Esophagus squamous epithelium (tissue), 4 donors: ENCODE results near the gene RNF212.

Experiments
- POLR2A ChIP-seq, 4 donors: fragments of 450-650 bp; IDR thresholded peaks; one replicate each; pipeline ENCODE4 v1.6.1; 2017; ENCODE audit warnings: antibody characterized with exemption in 4 of 4, mild to moderate bottlenecking in 4 of 4, moderate library complexity in 3 of 4
- TF ChIP-seq, protein P1 (sequence below), 6 experiments: fragments of 450-650 bp in 4 of 6; fragments of 200-600 bp in 2 of 6; sonication (generic) in 2 of 6; IDR thresholded peaks; one replicate each; pipeline ENCODE4 v1.5.1; 2016 to 2019; ENCODE audit warnings: antibody characterized with exemption in 6 of 6, mild to moderate bottlenecking in 4 of 6, moderate library complexity in 4 of 6

DNA sequence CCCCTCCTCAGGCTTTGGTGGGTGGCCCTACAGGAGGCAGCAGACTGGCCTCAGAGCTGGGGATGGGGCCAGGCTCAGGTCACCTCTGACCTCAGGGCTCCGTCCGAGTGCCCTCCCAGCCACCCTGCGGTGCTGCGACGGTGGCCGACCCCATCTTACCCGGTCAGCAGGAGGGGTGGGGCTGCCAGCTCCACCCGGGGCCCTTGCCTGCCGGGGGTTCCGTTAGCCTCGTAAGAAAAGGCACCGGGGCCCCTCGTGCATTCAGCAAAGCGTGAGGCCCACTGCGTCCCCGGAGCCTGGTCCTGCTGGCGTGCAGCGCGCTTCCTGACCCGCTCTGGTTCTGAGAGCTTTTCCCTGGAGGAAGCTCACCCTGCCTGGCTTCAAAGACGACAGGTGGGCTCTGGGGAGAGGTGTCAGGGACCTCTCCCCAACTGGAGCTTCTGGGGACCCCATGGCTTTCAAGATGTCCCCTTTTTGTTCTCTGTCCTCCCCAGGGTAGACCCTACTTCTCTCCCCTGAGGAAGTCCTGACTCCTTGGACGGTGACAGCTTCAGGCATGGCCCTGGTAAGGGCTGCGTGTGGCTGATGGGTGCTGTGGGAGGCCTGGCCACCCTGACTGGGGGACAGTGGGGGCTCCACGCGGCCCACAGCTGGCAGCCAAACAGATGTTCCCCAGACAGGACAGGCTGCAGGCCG, 86.0 kb downstream of the RNF212 start:
- TF ChIP-seq, protein P1, sequence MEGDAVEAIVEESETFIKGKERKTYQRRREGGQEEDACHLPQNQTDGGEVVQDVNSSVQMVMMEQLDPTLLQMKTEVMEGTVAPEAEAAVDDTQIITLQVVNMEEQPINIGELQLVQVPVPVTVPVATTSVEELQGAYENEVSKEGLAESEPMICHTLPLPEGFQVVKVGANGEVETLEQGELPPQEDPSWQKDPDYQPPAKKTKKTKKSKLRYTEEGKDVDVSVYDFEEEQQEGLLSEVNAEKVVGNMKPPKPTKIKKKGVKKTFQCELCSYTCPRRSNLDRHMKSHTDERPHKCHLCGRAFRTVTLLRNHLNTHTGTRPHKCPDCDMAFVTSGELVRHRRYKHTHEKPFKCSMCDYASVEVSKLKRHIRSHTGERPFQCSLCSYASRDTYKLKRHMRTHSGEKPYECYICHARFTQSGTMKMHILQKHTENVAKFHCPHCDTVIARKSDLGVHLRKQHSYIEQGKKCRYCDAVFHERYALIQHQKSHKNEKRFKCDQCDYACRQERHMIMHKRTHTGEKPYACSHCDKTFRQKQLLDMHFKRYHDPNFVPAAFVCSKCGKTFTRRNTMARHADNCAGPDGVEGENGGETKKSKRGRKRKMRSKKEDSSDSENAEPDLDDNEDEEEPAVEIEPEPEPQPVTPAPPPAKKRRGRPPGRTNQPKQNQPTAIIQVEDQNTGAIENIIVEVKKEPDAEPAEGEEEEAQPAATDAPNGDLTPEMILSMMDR (IDR thresholded peaks at IDR 0.05), result no peak
- TF ChIP-seq POLR2A (IDR thresholded peaks at IDR 0.05), result no peak
